Lower leg skin (tissue), 4 donors: Measurements from ENCODE around the gene TMEM184A. TPM values are rescaled to one million over a fixed set of nuclear protein-coding genes. Genes with fewer than 3 reads are reported as not detected.
A peak's percentile ranks its signal among the peaks of the same experiment; 100 is the strongest.

Source experiments
- DNase-seq, 2 donors: peaks; one replicate each; pipeline ENCODE4 v3.0.0-alpha.2; 2019; ENCODE audit warnings: low spot score in 2 of 2
- H3K4me3 ChIP-seq: fragments of 200-600 bp; sonication (generic); 2 replicates; pipeline ENCODE4 v1.5.1; 2017; ENCODE audit warnings: mild to moderate bottlenecking, low read depth; ENCODE audit not compliant: poor library complexity, severe bottlenecking
- POLR2A ChIP-seq, 2 donors: fragments of 450-650 bp; IDR thresholded peaks; one replicate each; pipeline ENCODE4 v1.6.1; 2016 to 2017; ENCODE audit warnings: antibody characterized with exemption in 2 of 2, mild to moderate bottlenecking in 1 of 2, moderate library complexity in 1 of 2
- WGBS, 2 donors: methylation state at CpG; one replicate each; pipeline ENCODE4 v1.1.5; 2018; 5-methylcytosine and 5-hydroxymethylcytosine counted together
- intact Hi-C: fragments of 100-400 bp; cut with DNase I; formaldehyde crosslinking; loops from one replicate; pipeline ENCODE4 v1.15.0; 2023; ENCODE audit warnings: low total_unique reads
- total RNA-seq, 4 donors: library from RNA; depleted of rRNA; stranded (reverse); fragments of >200 nt; gene quantifications; one replicate each; pipeline ENCODE4 v1.1.0, GENCODE V29; 2016
- TF ChIP-seq, protein P1 (sequence below), 3 donors: fragments of 450-650 bp; IDR thresholded peaks; one replicate each; pipeline ENCODE4 v1.5.1; 2016; ENCODE audit warnings: antibody characterized with exemption in 3 of 3, mild to moderate bottlenecking in 3 of 3, moderate library complexity in 2 of 3

Gene TMEM184A
- total RNA-seq, 4 donors from 2014 or later: 70.5 to 177 (median 119) TPM

DNA sequence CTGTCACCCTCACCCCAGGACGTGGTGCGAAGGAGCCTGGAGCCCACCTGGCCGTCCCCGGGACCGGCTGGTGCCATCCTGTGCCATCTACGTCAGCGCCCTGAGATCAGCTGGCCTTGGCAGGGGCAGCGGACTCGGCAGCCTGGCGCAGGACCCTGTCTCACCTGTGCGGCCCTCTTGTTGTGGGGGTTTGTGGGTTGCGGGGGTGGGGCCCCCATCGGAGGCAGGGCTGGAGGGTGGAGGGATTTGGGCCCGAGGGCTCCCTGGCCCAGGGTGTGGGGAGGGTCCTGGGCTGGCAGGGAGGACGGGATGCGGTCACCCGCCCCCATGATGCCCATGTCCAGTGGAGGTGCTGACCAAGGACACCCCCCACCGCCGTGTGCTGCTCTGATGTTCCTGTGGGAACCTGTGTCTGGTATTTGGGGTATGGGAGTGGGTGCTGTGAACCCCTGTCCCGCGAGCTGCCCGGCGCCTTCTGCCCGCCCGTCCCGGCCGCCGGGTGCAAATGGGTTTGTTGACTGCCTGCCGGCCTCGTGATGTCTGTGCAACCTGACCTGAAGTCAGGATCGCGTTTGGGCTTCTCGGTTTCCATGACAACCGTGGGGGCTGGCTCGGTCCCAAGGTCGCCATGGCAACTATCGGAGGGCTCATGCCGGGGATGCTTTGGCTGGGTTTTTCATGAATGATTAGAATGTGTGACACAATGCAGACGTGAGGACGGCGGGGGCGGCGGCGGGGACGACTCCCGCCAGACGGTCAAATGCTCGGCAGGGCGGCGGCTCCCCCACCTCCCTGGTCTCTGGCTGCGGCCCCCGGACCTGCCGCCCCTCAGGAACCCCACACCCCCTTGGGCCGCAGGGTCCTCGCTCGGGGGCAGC lies 18.2 kb downstream of the TMEM184A start:
- intact Hi-C loops: no loop called here
- no peak for TF ChIP-seq POLR2A (IDR thresholded peaks at IDR 0.05)
- TF ChIP-seq, protein P1, sequence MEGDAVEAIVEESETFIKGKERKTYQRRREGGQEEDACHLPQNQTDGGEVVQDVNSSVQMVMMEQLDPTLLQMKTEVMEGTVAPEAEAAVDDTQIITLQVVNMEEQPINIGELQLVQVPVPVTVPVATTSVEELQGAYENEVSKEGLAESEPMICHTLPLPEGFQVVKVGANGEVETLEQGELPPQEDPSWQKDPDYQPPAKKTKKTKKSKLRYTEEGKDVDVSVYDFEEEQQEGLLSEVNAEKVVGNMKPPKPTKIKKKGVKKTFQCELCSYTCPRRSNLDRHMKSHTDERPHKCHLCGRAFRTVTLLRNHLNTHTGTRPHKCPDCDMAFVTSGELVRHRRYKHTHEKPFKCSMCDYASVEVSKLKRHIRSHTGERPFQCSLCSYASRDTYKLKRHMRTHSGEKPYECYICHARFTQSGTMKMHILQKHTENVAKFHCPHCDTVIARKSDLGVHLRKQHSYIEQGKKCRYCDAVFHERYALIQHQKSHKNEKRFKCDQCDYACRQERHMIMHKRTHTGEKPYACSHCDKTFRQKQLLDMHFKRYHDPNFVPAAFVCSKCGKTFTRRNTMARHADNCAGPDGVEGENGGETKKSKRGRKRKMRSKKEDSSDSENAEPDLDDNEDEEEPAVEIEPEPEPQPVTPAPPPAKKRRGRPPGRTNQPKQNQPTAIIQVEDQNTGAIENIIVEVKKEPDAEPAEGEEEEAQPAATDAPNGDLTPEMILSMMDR (IDR thresholded peaks at IDR 0.05): no peak
- no peak overlapping the region for H3K4me3 ChIP-seq
- WGBS, 2 donors: 38 to 47% methylated on average over 31 to 47 of the region's 56 CpGs
- peak; percentile 85 to 97 for DNase-seq

DNA sequence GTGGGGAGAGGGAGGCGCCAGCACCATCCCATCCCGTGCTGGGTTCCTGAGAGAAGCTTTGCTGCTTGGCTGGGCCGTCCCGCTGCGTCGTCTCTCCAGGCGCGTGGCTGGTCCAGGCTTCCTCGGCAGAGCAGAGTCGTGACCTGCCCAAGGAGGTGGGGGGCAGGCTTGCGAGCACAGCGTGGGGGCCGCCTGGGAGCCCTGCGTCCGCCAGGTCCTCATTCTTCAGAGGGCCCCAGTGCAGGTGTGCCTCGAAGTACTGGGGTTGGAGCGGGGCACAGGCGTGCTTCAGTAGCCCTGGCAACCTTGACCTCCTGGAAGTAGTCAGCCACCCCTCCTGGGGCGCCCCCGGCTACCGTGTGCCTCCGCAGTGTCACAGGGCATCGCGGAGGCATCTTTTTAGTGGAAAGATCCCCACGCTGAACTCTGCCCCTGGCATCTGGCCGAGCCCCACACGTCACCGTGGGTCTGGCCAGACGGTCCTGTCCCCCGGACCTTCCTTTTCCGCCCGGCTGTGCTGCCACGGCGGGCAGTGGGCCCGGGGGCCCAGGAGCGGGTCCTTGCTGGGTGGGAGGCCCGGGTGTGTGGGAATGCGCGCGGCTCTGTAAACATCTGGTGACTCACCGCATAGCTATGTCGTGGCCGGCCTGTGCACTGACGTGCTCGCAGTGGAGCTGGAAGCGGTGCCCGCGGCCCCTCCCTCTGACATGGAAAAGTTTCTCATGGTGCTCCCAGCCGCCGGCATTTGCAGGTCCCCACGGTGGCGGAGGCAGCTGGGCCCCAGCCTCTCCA lies 19.1 kb downstream of the TMEM184A start:
- WGBS, 2 donors: 16 to 22% methylated on average over 16 to 42 of the region's 52 CpGs

DNA sequence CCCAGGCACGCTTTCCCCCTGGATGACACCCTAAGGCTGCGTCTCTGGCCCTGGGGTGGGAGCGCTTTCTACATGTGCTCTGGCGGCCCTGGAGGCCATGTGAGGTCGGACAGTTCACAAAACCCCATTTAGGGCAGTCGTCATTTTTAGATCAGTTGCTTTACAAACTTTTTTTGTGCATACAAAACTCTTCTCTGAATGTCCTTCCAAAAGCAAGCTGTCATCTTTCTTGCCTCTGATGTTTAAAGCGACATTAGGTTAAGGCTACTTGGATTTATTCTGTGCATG lies 19.6 kb downstream of the TMEM184A start:
- intact Hi-C loops: no loop called here
- 44 to 48% methylated on average over 7 of the region's 7 CpGs for WGBS, 2 donors
- no peak for DNase-seq
- no peak for TF ChIP-seq POLR2A (IDR thresholded peaks at IDR 0.05)
- TF ChIP-seq, protein P1 (IDR thresholded peaks at IDR 0.05): no peak
- H3K4me3 ChIP-seq: no peak overlapping the region

More for the DNA sequence above, 19.1 kb downstream of the TMEM184A start:
- no peak overlapping the region for H3K4me3 ChIP-seq
- DNase-seq: peak; percentile 94 to 99
- intact Hi-C loops: no loop called here
- no peak for TF ChIP-seq POLR2A (IDR thresholded peaks at IDR 0.05)
- TF ChIP-seq, protein P1 (IDR thresholded peaks at IDR 0.05): no peak

DNA sequence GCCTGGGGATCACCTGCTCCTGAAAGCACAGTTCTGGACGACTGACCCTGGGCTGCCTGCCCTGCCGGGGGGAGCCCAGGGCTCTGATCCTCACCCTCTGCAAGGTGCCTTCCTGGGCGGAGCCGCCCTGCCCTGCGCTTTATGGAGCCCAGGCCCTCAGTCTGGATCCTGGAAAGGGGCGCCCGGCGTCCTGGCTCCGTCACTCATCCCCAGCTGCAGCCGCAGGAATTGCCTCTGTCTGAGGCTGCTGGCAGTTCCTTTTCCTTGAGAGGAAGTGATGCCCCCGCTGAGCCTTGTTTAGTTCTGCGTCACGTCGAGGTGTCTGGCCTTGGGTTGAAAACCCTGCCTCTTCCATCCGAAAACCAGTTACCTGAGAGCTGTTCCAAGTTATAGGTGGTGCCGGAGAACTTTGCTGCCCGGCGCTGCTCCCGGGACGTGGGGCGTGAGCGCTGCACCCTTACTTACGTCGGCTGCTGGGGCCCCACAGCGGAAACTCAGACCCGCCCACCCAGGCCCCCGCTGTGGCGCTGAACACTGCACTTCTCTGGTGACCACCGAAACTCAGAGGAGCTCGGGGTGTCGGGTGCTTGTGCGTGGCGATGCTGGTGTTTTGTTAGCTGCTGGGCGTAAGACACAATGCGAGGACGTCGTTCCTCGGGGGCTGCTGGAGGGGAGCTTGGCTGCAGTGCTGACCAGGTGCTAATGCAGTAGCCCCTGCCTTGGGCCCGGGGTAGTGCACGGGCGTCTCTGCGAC lies 20.1 kb downstream of the TMEM184A start:
- peak in 1 of 2 donors; percentile 87 for DNase-seq
- TF ChIP-seq, protein P1 (IDR thresholded peaks at IDR 0.05): no peak
- TF ChIP-seq POLR2A (IDR thresholded peaks at IDR 0.05): no peak
- H3K4me3 ChIP-seq: no peak overlapping the region
- WGBS, 2 donors: 84 to 87% methylated on average over 36 to 38 of the region's 42 CpGs
- intact Hi-C loops: no loop called here

DNA sequence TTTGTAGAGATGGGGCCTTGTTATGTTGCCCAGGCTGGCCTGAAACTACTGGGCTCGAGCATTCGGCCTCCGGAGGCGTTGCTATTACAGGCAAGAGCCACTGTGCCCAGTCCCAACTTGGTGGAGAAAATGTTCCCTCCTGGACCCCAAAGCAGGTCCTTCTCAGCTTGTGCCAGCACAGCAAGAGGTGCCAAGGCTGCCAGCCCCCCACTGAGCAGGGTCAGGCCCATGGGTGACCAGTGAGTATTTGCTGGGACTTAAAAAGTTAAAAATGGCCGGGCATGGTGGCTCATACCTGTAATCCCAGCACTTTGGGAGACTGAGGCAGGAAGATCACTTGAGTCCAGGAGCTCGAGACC lies 20.9 kb downstream of the TMEM184A start:
- no peak overlapping the region for H3K4me3 ChIP-seq
- intact Hi-C loops: no loop called here
- no peak for DNase-seq
- TF ChIP-seq, protein P1 (IDR thresholded peaks at IDR 0.05): no peak
- no peak for TF ChIP-seq POLR2A (IDR thresholded peaks at IDR 0.05)
- WGBS, 2 donors: 66 to 84% methylated on average over 6 of the region's 6 CpGs
